ENCODE measurements around the gene NRG2.

The NRG2 gene

DNA sequence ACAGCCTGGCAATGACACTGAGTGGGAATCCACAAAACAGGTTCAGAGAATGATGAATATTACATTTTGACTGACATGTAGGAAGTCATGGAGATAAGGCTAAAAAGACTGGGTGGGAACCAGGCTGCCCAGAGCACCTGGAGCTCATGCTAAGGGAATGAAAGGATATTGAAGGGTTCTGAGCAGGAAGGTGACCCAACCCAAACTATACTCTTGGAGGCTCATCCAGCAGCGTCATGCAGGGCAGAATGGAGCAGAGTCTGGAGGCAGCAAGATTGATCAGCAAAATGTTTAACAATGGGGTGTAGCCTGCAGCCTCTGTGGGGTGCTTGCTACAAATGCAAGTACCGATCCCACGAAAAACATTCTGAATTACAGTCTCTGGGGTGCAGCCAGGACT is 127.3 kb downstream of the NRG2 start:
- DNase-seq (ENCODE audit: low read depth): no peak
- in situ Hi-C loops (cut with HindIII; ENCODE audit: low sequenced_read_pairs): no loop called here
- no peak overlapping the region for H3K4me3 ChIP-seq (ENCODE audit: low read depth, low read length)
- TF ChIP-seq CTCF (IDR thresholded peaks at IDR 0.05; ENCODE audit: low read depth, low read length, missing control alignments): no peak

GRCh38 chr5:139915266-139915665 is 127.8 kb downstream of the NRG2 start:
- in situ Hi-C loops (cut with HindIII; ENCODE audit: low sequenced_read_pairs): no loop called here
- H3K4me3 ChIP-seq (ENCODE audit: low read depth, low read length): no peak overlapping the region
- no peak for TF ChIP-seq CTCF (IDR thresholded peaks at IDR 0.05; ENCODE audit: low read depth, low read length, missing control alignments)
- no peak for DNase-seq (ENCODE audit: low read depth)

GRCh38 chr5:139914218-139914807 is 128.8 kb downstream of the NRG2 start:
- DNase-seq (ENCODE audit: low read depth): no peak
- H3K4me3 ChIP-seq (ENCODE audit: low read depth, low read length): no peak overlapping the region
- no peak for TF ChIP-seq CTCF (IDR thresholded peaks at IDR 0.05; ENCODE audit: low read depth, low read length, missing control alignments)
- in situ Hi-C loops (cut with HindIII; ENCODE audit: low sequenced_read_pairs): no loop called here

- H3K4me3 ChIP-seq (ENCODE audit: low read depth, low read length): no peak overlapping the region
- TF ChIP-seq CTCF (IDR thresholded peaks at IDR 0.05; ENCODE audit: low read depth, low read length, missing control alignments): no peak
- in situ Hi-C loops (cut with HindIII; ENCODE audit: low sequenced_read_pairs): no loop called here
- no peak for DNase-seq (ENCODE audit: low read depth)
Observed at GRCh38 chr5:139912804-139913203, 130.3 kb downstream of the NRG2 start.

DNA sequence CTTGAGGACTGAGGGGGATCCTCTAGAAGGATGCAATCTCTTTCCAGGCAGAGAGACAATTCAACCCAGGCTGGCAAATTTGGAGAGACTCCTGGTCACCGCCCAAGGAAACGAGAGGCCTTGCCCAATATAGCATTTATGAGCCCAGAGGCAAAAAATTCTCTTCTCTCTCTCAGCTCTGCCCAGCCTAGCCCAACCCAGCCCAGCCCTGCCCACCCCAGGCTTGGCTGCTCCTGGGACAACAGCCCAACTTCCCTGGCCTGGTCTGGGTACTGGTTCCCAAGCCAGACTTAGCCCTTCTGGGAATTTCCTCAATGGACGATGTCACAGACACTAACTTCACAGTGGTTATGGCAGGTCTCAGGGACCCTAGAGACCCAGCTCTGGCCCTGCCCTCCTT is 130.9 kb downstream of the NRG2 start:
- no peak for TF ChIP-seq CTCF (IDR thresholded peaks at IDR 0.05; ENCODE audit: low read depth, low read length, missing control alignments)
- in situ Hi-C loops (cut with HindIII; ENCODE audit: low sequenced_read_pairs): no loop called here
- no peak for DNase-seq (ENCODE audit: low read depth)
- no peak overlapping the region for H3K4me3 ChIP-seq (ENCODE audit: low read depth, low read length)

DNA sequence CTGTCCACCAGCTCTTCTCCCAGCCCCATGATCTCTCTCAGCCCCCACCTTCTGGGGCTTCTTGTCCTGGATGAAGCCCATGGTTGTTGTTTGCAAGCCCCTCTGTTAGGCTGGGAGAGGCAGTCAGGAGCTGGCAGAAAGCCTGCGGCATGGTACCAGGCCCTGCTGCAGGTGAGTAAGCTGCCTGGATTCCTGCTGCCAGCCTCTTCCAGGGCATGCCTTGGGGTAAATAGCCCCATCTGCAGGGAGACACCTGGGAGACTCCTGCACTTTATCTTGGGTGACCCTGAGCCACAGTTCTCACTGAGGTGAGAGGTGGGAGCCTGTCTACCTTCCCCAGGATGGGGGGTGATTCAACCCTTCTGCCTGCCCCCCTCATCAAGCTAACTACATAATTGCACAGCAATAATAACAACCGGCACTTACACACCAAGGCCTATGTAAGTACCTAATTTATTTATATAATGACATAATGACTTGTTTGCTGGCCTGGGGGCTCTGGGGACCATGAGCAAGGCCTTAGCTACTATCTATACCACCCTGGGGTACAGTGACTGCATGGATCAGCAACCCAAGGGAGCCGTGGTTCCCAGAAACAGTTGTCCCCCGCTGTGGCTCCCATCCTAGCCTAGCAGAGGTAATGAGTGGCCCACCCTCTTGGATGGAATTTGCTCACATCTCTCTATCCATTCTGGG is 131.5 kb downstream of the NRG2 start:
- no peak for DNase-seq (ENCODE audit: low read depth)

More for the DNA sequence above, 131.5 kb downstream of the NRG2 start:
- H3K4me3 ChIP-seq (ENCODE audit: low read depth, low read length): no peak overlapping the region
- TF ChIP-seq CTCF (IDR thresholded peaks at IDR 0.05; ENCODE audit: low read depth, low read length, missing control alignments): no peak
- in situ Hi-C loops (cut with HindIII; ENCODE audit: low sequenced_read_pairs): no loop called here
